Upper lobe of right lung (tissue), 1 donor: ENCODE results near the gene RHD. TPM values are rescaled to one million over a fixed set of nuclear protein-coding genes. Genes with fewer than 3 reads are reported as not detected.
A peak's percentile ranks its signal among the peaks of the same experiment; 100 is the strongest.
"Not testable (repeated sequence)": the region's sequence is repeated elsewhere in the genome, so short reads cannot be mapped to it uniquely, and the experiment has no call there.

Source experiments
- ATAC-seq: fragments of 200-7000 bp; cut with Tn5 transposase; one replicate; pipeline ENCODE4 v1.9.1; 2020; ENCODE audit warnings: mild to moderate bottlenecking, moderate library complexity
- DNase-seq: peaks from one replicate; pipeline ENCODE4 v3.0.0-alpha.2; 2020
- H3K27ac ChIP-seq: fragments of 200-600 bp; one replicate; pipeline ENCODE4 v1.8.0; 2022
- H3K27me3 ChIP-seq: fragments of 200-600 bp; one replicate; pipeline ENCODE4 v1.8.0; 2022; ENCODE audit warnings: mild to moderate bottlenecking
- H3K36me3 ChIP-seq: fragments of 200-600 bp; one replicate; pipeline ENCODE4 v1.8.0; 2022
- H3K4me1 ChIP-seq: fragments of 200-600 bp; one replicate; pipeline ENCODE4 v1.8.0; 2022
- H3K4me3 ChIP-seq: fragments of 200-600 bp; one replicate; pipeline ENCODE4 v1.8.0; 2022; ENCODE audit warnings: mild to moderate bottlenecking
- H3K9me3 ChIP-seq: fragments of 200-600 bp; one replicate; pipeline ENCODE4 v1.8.0; 2022
- CTCF ChIP-seq: fragments of 200-600 bp; IDR thresholded peaks from one replicate; pipeline ENCODE4 v1.8.0; 2022; ENCODE audit warnings: antibody characterized with exemption
- intact Hi-C: fragments of 100-400 bp; cut with DNase I; formaldehyde crosslinking; loops from one replicate; pipeline ENCODE4 v1.11.0; 2022
- total RNA-seq: library from RNA; stranded (reverse); fragmentation: NEBNext Ultra II Directional; extraction: Animal tissue kit (Norgen Biotek cat#: 25700); gene quantifications from one replicate; pipeline ENCODE4 v1.2.1, GENCODE V29; 2021
- donor health status: DM: no; HTN: yes; CAD: no; lungs with severe emphysema.

The RHD gene
- total RNA-seq, 1 donor from 2014 or later = not detected

GRCh38 chr1:25256578-25256965 is 15.7 kb upstream of the RHD start:
- ATAC-seq (no peak), DNase-seq (no peak)
- Histone ChIP-seq H3K36me3 (no peaks in the 10 kb centered on the region), H3K27me3 (no peaks in the 10 kb centered on the region), H3K27ac (no peak overlapping the region), H3K9me3 (no peaks in the 10 kb centered on the region), H3K4me3 (no peak overlapping the region), H3K4me1 (no peaks in the 10 kb centered on the region)
- no peak for TF ChIP-seq CTCF
- intact Hi-C loops = no loop called here

- Histone ChIP-seq H3K4me1 (no peaks in the 10 kb centered on the region), H3K27me3 (no peaks in the 10 kb centered on the region), H3K9me3 (no peaks in the 10 kb centered on the region), H3K4me3 (no peak overlapping the region), H3K27ac (no peak overlapping the region), H3K36me3 (no peaks in the 10 kb centered on the region)
- intact Hi-C loops = no loop called here
- ATAC-seq (no peak), DNase-seq (no peak)
- no peak for TF ChIP-seq CTCF
Measured at GRCh38 chr1:25257196-25257595, 15.1 kb upstream of the RHD start.

DNA sequence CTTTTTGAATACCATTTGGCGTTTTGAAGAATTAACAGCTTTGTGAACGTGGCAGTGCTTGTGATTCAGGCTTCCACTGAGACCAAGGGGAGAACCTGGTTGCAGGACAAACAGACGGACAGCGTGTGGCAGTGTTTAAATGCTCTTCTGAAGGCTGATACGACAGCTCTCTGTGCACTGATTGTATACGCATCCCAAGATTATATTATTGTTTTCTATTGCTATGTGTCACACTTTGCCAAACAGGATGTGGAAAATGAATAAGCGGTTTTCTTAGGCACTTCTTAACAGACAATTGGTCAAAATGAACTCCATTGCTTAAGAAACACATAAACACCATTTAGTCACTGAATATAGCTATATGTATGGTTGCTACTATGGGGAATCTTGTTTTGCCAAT is 12.5 kb upstream of the RHD start:
- H3K27me3 ChIP-seq, H3K4me3 ChIP-seq, H3K27ac ChIP-seq, DNase-seq, H3K4me1 ChIP-seq, intact Hi-C loops, H3K36me3 ChIP-seq, H3K9me3 ChIP-seq: not testable (repeated sequence)
- ATAC-seq = peak; percentile 19

DNA sequence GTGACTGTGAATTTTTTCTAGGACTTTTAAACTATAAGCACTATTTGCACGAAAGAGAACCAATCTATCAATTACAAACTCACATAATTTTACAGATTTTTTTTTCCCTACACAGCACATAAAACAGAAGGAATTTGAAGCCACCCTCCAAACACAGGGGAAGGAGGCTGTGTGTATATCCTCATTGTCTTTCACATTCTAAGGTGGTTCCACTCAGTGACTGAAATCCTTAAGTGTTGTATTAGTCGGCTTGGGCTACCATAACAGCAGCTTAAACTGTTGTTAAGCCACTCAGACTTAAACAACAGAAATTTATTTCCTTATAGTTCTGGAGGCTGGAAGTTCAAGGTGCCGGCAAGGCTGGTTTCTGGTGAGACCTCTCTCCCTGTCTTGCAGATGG is 12.0 kb upstream of the RHD start:
- intact Hi-C loops, DNase-seq, H3K27ac ChIP-seq: not testable (repeated sequence)

DNA sequence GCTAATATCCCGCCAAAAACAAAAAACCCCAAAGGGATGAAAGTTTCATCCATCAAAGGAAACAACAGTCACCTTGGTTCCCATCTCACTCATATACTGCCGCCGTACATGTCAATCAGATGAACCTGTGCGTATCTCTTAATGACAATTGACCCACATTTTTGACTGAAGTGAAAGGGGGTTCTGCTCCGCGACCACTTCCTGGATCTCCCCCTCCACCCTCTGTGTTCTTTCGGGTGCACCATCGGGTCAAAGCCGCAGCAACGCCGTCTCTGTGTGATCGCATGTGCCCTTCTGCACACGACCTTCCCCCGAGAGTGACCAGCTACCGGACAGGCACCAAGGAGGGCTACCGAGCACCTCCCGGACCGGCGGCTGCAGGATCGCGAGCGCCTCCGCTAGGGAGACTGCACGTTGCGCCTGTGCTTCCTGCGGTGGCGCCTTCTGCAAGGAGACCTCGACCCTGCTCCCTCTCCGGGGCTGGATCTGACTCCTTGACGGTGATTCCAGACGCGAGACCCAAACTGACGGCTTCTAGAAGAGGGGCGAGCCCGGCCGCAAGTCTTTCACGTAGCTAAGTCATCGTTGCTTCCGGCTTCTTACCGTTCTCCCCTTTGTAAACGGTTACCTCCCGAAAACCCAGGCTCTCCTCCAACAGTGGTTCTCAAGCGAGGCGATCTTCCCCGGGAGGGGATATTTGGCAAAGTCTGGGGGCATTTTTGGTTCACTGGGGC is 5.6 kb upstream of the RHD start:
- H3K27me3 ChIP-seq, H3K36me3 ChIP-seq, H3K27ac ChIP-seq, intact Hi-C loops, H3K4me1 ChIP-seq, DNase-seq, H3K9me3 ChIP-seq: not testable (repeated sequence)
- H3K4me3 ChIP-seq = peak overlapping the region; percentile 55
- peak; percentile 78 for ATAC-seq

More for the DNA sequence above, 12.0 kb upstream of the RHD start:
- not testable (repeated sequence) for ATAC-seq, H3K27me3 ChIP-seq, H3K4me1 ChIP-seq, H3K36me3 ChIP-seq, H3K4me3 ChIP-seq, H3K9me3 ChIP-seq

DNA sequence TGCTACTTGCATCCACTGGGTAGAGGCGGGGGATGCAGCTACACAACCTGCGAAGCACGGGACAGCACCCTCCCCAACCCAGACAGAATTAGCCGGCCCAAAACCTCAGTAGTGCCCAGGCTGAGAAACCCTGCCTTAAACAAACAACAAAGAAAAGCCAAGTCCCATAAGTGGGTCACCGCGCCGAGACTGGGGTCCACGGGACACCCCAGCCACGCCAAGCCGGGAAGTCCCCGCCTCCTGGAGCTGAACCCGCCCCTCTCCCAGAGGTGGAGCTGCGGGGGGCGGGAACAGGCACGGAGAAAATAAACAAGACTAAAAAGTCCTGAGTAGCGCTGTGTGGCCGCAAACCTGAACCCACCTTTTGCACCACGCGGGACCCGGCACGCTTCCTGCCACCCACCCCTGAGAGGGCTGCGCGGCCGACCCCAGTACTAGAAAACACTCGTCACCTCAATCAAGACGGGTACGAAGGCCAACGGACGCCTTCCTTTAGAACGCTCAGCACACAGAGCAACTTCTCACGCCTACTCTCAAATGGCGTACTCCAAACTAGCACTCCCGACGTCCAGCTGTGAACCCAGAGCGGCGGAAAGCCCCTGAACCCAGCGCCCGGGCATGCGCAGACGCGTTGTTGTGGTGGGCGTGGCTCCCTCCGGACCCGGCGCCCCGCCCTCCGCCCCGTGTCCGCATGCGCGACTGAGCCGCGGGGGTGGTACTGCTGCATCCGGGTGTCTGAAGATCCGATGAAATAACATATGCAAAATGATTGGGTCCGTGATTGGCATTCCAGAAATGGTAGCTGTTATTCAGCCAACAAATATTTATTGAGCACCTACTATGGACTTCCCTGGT is 4.8 kb upstream of the RHD start:
- peak overlapping the region; percentile 63 for H3K27ac ChIP-seq
- H3K36me3 ChIP-seq, H3K27me3 ChIP-seq, H3K9me3 ChIP-seq, intact Hi-C loops, H3K4me1 ChIP-seq: not testable (repeated sequence)
- H3K4me3 ChIP-seq = peak overlapping the region; percentile 55
- ATAC-seq (peak; percentile 98), DNase-seq (peak; percentile 86)

DNA sequence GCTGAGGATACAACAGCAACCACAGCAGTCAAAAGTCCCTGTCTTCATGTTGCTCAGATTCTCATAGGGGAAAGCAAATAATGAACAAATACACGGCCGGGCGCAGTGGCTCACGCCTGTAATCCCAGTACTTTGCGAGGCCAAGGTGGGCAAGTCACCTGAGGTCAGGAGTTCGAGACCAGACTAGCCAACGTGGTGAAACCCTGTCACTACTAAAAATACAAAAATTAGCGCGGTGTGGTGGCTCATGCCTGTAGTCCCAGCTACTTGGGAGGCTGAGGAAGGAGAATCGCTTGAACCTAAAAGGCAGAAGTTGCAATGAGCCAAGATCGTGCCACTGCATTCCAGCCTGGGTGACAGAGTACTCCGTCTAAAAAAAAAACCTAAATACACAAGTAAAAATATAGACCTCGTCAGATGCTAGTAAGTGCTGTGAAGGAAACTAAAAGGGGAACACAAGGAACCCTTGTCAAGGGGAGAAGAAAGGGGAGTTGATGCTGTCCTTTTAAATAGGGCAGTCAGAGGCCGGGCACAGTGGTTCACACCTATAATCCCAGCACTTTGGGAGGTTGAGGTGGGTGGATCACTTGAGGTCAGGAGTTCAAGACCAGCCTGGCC is 4.1 kb upstream of the RHD start:
- H3K4me1 ChIP-seq, H3K36me3 ChIP-seq, intact Hi-C loops, H3K27me3 ChIP-seq, ATAC-seq, H3K9me3 ChIP-seq, H3K27ac ChIP-seq, DNase-seq: not testable (repeated sequence)
- peak overlapping the region; percentile 55 for H3K4me3 ChIP-seq

- H3K36me3 ChIP-seq, H3K9me3 ChIP-seq, intact Hi-C loops, DNase-seq, H3K27me3 ChIP-seq, H3K27ac ChIP-seq, H3K4me3 ChIP-seq, H3K4me1 ChIP-seq, ATAC-seq: not testable (repeated sequence)
Measured at GRCh38 chr1:25275648-25276047, 3.3 kb downstream of the RHD start.

GRCh38 chr1:25277295-25277694 is 5.0 kb downstream of the RHD start:
- H3K27ac ChIP-seq, DNase-seq, ATAC-seq, H3K9me3 ChIP-seq, H3K4me3 ChIP-seq, H3K27me3 ChIP-seq, H3K36me3 ChIP-seq, intact Hi-C loops, H3K4me1 ChIP-seq: not testable (repeated sequence)

DNA sequence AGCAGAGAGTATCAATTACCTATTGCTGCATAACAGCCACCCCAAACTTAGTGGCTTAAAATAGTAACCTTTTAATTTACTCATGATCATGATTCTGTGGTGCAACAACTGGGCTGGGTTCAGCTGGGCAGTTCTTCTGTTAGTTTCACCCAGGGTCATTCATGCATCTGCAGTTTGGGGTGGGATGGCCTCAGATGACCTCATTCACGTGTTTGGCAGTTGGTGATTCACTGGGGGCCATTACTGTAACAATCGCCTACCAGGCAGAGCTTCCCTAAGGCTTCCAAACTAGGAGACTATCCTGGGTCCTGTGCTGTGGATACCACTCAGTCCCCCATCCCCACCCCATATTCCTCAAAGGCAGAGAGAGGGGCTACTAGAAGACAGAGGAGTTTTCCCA is 6.0 kb downstream of the RHD start:
- intact Hi-C loops, H3K4me3 ChIP-seq, H3K27ac ChIP-seq, H3K27me3 ChIP-seq, H3K36me3 ChIP-seq, H3K9me3 ChIP-seq, ATAC-seq, DNase-seq, H3K4me1 ChIP-seq: not testable (repeated sequence)

DNA sequence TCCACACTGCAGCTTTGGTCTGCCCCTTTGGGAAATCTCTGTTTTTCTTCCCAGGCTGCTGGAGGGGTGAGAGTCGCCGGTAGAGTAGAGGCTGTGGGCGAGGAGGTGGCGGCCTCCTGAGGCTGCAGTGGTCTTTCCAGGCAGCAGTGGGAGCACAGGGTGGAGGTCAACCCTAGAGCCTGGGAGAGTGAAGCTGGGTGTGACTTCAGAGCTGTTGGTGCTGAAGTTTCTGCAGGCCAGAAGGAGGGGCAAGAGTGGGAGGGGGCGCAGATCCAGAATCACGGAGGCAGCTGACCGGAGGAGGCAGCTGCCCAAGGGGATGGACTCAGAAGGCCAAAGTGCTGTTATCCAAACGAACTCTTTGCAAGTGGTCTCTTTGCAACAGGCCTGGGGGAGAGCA is 6.5 kb downstream of the RHD start:
- H3K27me3 ChIP-seq, H3K4me1 ChIP-seq, H3K27ac ChIP-seq, intact Hi-C loops, ATAC-seq, H3K9me3 ChIP-seq, H3K4me3 ChIP-seq, H3K36me3 ChIP-seq, DNase-seq: not testable (repeated sequence)

- H3K4me1 ChIP-seq, DNase-seq, H3K9me3 ChIP-seq, H3K27ac ChIP-seq, H3K27me3 ChIP-seq, ATAC-seq, intact Hi-C loops, H3K36me3 ChIP-seq, H3K4me3 ChIP-seq: not testable (repeated sequence)
Measured at GRCh38 chr1:25279693-25280111, 7.4 kb downstream of the RHD start.
